Mucosa of gallbladder (tissue), 1 donor: ENCODE data around the gene ARHGAP23. TPM values are rescaled to one million over a fixed set of nuclear protein-coding genes. Genes with fewer than 3 reads are reported as not detected.
A peak's percentile ranks its signal among the peaks of the same experiment; 100 is the strongest.

Source experiments
- DNase-seq: peaks from one replicate; pipeline ENCODE4 v3.0.0-alpha.2; 2020; ENCODE audit warnings: low spot score
- total RNA-seq: library from RNA; stranded (reverse); gene quantifications from one replicate; pipeline ENCODE4 v1.2.1, GENCODE V29; 2021
- donor health status: DM: no; HTN: no; CAD: no.

Gene ARHGAP23, protein sequence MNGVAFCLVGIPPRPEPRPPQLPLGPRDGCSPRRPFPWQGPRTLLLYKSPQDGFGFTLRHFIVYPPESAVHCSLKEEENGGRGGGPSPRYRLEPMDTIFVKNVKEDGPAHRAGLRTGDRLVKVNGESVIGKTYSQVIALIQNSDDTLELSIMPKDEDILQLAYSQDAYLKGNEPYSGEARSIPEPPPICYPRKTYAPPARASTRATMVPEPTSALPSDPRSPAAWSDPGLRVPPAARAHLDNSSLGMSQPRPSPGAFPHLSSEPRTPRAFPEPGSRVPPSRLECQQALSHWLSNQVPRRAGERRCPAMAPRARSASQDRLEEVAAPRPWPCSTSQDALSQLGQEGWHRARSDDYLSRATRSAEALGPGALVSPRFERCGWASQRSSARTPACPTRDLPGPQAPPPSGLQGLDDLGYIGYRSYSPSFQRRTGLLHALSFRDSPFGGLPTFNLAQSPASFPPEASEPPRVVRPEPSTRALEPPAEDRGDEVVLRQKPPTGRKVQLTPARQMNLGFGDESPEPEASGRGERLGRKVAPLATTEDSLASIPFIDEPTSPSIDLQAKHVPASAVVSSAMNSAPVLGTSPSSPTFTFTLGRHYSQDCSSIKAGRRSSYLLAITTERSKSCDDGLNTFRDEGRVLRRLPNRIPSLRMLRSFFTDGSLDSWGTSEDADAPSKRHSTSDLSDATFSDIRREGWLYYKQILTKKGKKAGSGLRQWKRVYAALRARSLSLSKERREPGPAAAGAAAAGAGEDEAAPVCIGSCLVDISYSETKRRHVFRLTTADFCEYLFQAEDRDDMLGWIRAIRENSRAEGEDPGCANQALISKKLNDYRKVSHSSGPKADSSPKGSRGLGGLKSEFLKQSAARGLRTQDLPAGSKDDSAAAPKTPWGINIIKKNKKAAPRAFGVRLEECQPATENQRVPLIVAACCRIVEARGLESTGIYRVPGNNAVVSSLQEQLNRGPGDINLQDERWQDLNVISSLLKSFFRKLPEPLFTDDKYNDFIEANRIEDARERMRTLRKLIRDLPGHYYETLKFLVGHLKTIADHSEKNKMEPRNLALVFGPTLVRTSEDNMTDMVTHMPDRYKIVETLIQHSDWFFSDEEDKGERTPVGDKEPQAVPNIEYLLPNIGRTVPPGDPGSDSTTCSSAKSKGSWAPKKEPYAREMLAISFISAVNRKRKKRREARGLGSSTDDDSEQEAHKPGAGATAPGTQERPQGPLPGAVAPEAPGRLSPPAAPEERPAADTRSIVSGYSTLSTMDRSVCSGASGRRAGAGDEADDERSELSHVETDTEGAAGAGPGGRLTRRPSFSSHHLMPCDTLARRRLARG (N-terminal part only)
- total RNA-seq: 37.6 TPM

DNA sequence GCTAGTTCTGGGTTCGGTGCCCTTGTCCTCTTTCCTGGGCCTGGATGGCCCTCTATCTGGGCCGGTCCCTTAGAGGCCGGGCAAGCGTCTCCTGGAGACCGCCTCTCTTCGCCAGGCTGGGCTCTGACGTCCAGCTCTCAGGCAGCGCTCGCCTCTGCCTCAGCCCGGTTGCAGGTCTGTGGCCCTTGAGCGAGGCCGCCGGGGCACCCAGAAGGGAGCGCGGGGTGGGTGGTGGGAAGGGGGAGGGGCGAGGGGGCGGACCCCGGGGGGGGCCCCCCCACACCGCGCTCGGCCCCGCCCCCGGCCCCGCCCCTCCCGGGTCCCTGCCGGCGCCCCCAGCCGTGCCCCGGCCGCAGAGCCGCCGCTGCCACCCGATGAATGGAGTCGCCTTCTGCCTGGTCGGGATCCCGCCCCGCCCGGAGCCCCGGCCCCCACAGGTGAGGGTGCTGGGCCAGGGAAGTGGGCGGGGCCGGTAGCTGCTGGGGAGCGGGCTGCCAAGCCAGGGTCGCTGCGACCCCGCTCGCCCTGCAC is at the start of gene ARHGAP23:
TSS of gene ARHGAP23 (plus strand) at position 353 of the 531 bp plus-strand sequence. CDS start at position 375, 22 bp downstream.
- DNase-seq: peak; percentile 48

DNA sequence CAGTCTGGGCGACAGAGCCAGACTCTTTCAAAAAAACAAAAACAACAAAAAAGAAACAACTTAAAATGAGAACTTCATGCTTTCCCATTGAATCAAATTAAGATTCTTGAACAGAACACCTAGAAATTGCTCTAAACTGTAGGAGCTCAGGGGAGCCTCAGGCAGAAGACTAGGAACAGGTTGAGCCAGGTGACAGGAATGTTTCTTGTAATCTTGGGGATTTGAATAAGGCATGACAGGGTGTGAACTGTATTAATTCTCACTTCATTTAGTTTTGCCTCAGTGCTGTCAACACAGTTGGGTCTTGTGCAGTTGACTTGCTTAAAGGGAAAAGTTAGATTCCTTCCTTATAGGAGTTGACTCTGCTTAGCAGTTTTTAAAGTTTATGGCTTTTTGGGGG is 48.8 kb upstream of the ARHGAP23 start:
- no peak for DNase-seq

DNA sequence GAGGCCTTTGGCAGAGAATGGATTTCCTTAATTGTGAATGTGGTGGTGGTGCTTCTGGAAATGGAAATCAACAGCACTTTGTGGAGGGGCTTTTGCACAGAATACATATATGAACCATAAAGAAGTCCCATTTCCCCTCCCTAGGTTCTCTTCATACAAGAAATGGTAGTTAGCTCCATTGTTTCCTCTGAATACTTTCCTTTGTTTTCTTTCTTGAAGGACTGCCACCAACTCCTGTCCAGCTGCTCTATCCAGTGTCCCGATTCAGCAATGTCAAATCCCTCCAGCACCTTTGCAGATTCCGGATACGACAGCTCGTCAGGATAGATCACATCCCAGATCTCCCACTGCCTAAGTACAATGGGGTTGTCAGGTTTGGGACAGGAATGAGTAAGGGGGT is 33.2 kb upstream of the ARHGAP23 start:
- no peak for DNase-seq

DNA sequence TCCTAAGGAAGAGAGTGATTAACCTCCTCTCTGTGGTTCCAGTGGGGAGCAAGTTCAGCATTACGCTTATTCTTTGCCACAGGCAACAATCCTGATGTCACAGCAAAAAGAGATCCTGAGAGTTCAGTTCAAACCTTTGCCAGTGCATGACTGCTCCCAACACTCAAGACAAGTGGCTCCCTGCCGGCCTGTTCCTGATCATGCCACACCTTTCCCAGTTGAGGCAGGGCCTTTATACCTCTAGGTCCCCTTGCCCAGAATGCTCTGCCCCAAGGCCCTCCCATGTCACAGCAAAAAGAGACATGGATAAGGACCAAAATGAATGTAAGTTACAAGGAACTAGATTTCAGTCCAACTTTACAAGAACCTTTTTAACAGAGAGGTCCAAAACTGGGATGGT is 31.0 kb upstream of the ARHGAP23 start:
- no peak for DNase-seq

DNA sequence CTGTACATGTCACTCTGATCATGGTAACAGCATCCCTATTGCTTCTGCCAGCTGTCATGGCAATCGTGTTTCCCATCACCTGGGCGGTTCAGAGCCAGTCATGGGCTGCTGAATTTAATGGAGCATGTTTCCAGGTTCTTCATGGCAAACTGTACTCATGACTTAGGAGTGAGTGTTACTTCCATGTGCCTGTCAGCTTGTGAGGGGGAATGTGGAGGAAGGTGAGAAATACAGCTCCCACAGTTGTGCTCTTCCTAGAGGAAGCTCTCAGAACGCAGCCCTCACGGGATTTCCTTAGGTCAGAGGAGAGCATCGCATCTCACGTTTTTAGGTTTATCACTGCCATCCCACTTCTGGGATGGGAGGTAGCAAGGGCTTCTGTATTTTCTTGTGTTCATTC is 28.0 kb upstream of the ARHGAP23 start:
- no peak for DNase-seq

DNA sequence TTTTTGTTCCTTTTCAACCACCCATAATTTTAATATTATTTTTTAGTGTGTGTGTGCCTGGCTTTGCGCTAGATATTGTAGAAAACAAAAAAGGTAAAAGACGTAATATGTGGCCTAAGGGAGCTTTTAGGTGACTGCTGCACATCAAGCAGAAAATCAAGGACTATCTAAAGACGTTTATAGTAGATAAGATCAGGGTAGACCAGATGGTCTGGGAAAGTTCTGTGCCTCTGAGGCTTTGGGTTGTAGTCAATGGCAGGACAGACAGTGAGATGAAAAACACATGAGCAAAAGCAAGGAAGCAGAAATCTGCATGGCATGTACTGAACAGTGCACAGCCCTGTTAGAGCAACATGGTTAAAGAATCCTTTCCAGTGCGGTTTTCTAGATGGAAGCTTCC is 26.8 kb upstream of the ARHGAP23 start:
- no peak for DNase-seq

DNA sequence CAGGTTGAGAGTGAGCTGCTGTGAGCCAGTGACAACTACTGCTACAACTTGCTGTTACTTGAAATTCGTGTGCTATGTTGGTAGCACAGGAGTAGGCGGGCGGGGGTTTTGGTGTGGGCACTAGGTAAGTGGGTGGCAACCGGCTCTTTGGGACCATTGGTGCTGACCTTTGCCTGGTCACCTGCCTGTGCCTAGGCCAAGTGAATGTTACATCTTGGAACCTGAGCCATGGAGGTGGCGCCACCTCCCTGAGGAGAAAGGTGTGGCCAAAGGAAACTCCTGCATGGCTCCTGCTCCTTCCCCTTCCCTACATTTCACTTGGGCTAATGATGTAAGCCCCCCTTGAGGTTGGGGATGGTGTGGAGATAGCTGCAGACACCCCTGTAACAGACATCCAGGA is 25.4 kb upstream of the ARHGAP23 start:
- no peak for DNase-seq

DNA sequence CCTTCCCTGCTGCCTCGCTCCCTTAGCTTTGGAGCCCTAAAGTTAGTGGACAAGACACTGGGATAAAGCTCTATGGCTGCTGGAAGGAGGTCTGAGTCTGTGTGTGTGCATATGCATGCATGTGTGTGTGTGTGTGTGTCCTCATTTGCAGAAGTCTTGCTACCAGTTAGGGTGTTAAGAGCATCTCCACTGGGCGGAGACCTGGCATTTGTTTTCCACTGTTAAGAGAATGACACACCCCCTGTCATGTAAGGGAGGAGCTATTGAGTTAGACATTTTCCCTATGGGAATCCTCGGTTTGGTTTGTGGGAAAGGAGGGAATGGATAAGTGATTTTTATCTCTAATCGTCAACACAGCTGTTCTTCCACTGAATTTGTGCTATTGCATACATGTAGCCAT is 24.8 kb upstream of the ARHGAP23 start:
- no peak for DNase-seq

DNA sequence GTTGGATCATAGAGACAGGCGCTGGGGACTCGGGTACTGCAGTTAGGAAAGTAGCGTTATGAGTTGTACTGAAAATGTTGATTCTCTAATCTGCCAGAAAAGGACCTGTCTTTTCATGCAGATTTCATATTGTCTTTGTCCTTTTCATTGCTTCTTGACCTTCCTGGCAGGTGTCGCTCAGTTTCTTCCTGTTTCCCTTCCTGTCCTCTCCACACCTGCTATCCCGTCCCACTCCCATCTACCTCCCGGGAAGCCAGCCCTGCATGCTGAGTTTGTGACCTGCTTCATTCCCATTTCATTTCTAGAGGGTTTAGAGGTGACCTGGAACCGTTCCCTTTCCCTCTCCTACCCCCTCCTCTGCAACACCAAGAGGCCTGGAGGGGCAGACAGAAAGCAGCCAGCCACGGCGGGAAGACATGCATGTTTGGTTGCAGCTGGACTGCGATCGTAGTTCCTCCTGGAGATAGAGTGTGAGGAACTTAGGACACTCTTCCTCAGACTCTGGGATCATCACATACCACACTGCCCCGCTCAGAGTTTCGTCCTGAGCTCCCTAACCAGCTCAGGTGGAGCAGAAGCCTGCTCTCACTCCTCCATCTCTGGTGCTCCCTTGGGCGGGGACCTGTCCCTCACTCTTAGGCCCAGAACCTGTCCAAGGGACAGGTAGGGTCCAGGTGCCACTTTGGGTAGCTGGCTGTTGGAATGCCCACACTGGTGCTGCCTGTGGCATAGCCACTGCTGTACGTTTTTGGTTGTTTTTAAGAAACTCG is 23.9 kb upstream of the ARHGAP23 start:
- no peak for DNase-seq

DNA sequence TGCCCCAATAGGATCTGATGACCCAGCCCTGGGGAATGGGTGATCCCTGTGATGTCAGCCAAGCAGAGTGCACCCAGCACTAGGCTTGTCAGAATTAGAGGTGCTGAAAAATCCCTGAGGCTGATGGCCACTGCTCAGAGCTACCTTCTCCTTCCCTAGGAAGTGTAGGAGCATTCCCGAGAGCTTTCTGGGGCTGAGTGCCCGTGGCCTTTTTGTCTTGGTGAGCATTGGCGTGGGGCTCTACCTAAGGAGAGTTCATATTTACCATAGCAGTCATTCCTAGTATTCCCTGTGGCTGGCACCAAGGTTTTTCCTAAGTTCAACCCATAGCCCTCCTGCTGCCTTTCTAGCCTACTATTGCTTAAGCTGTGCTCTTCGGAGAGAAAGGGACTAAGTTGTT is 22.6 kb upstream of the ARHGAP23 start:
- no peak for DNase-seq

DNA sequence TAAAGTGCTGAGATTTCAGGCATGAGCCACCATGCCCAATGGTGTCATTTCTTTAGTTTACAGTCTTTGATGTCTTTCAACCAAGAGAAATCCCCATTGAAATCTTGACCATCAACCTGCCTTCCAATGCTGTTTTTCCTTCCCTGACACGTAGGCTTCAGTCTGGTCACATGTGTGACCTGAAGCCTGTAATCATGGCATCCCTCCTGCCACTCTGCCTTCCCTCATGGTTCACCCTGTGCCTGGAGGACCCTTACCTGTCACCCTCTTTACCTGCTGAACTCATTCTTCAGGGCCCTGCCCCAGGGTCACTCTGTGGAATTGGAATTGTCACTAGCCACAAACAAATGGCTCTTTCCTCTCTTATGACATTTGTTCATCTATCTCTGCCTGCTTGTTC is 18.1 kb upstream of the ARHGAP23 start:
- DNase-seq: no peak

DNA sequence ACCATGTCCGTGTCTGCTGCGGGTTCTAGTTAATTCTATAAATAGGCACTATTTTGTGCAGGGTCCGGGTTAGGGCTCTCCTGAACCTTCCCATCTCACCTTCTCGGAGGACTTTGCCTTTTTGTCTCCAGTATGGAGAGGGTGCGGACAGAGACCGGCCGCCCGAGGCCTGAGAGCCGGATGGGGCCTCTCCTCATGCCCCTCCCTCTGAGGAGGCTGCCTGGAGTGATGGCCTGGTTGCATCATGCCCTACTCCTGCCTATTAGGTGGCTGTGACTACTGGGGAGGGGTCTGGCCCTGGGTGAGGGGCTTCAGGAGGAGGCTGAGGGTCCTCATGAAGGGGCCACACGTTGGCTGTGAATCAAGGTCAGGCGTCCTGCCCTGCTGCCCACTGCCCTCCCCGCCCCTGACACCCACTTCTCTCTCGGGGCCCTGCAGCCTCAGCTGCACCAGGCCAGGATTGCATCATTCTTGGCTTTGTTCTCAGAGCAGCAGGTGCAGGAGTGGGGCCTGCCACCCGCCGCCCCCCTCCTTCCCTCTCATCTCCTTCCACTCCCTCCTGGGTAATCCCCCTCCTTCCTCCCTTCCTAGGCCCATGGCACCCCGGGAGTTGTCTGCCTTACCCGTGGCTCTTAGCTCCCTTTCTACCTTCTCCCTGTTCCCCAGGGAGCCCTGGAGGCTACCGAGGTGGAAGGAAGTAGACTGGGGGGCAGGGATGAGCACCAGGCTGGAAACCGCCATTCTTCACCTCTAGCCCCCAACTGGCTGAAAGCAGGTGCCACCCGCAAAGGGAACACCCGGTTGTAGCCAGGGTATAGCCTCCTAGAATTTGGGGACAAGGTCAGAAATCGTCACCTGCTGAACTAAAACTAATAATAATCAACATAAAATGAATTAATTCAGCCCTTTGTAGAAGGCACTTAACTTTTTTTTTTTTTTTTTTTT is 12.7 kb upstream of the ARHGAP23 start:
- DNase-seq: no peak

DNA sequence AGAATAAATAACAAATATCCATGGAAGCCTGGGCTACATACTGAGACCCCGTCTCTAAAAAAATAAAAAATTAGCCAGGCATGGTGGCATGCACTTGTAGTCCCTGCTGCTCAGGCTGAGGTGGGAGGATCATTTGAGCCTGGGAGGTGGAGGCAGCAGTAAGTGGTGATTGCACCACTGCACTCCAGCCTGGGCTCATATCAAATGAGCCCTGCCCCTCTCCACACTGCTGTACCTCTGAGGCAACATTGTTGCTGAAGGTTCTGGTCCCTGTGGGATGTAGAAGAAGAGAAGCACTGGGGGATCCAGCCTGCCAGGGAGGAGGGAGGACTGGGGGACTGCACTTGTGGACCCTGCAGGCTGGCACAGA is 11.4 kb upstream of the ARHGAP23 start:
- no peak for DNase-seq

DNA sequence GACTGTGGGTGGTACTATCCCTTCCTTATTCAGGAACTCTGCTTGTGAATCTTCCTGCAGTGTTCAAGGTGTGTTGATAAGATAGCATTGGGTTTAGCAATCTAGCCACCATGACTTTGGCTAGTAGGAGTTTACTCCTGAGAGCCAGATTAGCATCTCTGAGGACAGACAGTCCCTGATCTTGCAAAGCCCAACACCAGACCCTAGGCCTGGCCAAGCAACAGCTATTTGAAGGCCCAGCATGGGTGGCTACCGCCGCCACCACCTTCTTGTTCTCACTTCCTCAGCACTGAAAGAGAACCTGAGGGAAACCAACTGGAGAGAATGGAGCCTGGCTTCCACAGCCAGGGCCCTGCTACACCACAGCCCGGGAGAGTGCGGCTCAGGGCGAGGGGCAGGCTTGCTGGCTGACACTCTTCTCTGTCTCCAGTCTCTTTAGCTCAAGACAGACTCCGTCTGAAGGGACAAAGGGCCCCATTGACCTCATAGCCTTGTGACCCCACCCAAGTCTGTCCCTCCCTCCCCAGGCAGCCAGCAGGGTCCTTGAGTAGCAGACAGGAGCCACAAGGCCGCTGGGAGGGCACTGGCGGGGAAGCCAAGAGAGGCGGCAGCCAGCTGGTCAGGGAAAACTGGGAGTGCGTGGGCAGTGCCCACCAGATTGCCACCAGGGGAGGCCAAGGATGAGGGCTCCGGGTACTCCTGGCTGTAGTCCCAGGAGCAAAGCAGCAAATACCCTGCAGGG is 10.9 kb upstream of the ARHGAP23 start:
- no peak for DNase-seq

DNA sequence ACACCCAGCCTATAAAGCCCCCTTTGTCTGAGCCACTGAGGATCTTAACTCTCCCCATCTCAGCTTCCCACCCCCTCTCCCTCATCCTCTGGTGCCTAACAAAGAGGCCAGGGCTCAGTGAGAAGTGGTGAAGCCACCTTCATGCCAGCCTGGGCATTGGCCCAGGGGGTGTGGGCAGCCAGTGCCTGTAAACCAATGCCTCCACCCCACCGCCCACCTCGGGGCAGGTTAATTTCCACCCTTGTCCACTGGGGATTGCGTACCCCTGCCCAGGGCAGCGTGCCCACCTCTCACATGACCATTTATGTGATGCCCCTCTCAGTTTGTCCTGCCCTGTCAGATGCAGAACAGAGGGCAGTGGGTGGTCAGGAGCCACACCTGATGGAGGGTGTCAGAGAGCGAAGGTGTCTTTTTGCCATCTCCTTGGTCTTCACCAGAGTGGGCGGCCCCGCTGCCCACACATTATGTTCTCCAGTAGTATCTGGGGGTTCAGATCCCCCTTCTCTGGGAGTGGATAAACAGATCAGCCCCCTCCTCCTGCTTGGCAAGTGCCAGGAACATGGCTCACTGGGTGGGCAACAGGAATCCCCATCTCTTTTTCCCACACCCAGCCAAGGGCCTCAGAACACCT is 10.1 kb upstream of the ARHGAP23 start:
- DNase-seq: no peak

DNA sequence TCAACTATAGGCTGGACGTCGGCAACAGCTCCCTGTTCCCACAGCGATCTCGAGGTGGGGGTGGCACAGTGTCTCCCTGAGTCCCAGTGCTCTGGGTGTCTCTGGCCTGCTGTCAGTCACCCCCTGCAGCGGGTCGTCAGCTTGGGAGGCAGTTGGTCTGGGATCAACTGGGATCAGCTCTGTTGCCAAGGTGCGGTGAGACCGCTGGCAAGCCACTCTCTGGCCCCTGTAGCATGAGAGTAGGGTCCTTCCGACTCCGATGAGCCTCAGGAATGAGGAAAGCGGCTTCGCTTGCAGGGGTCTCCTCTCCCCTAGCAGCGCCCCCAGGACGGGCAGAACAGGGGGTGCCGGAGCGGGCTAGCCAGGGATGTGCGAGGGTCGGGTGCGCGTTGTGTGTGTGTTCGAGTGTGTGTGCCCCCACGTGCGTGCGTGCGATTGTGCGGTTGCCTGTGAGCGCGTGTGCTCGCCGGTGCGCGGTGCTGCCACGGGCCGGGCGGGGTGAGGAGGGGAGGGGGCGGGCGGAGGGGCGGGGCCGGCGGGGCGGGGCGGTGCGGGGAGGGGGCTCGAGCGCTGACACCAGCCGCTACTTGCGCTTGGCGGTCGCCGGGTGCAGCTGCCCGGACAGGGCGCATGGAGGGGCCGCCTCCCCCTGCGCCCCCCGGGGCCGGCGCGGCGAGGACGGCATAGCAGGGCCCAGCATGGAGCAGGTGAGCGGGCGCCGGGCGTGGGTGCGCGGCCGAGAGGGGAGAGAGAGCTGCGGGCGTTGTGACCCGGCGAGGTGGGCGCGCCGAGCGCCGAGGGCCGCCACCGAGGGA is 9.4 kb upstream of the ARHGAP23 start:
- DNase-seq: no peak

DNA sequence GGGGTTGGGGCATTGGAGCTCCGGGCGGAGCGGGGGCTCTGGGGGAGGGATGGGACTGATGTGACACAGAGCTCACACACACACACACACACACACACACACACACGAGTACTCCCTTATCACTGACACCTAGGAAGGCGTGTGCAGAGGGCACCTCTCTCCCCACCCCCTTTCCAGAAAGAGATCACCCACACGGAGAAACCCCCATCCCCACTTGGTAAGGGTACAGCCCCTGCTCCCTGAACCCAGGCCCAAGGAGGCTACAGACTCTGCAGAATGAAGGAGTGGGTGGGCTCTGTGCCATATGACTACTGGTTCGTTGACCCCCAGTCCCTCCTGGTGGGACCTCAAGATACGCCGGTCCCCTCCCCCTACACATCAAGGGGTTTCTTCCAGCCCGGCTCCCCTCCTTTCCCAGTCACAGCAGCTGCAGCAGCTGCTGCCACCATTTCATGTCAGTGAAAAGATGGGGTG is 8.7 kb upstream of the ARHGAP23 start:
- no peak for DNase-seq

DNA sequence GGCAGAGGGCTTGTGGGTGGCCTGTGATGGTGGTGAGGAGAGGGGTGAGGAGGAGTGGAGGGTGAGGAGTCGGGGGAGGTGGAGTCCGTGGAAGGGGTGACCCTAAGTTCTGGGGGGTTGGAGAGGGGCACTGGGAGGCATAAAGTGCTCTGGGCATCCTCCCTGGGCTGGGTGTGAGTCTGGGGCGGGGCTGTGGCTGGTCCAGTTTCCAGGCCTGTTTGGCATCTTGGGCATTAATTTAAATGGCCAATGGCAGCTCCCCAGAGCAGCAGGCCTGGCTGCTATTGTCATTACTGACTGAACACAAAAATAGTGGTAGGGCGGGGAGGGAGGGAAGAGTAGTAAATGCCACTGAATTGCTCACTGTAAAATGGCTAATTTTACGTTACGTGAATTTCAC is 7.7 kb upstream of the ARHGAP23 start:
- no peak for DNase-seq
